ENCODE measurements around the gene PTCHD1. TPM values are rescaled to one million over a fixed set of nuclear protein-coding genes. Genes with fewer than 3 reads are reported as not detected.

The PTCHD1 gene
- total RNA-seq, 2 donors from 2014 or later, result under 0.01 TPM; not detected in 1

DNA sequence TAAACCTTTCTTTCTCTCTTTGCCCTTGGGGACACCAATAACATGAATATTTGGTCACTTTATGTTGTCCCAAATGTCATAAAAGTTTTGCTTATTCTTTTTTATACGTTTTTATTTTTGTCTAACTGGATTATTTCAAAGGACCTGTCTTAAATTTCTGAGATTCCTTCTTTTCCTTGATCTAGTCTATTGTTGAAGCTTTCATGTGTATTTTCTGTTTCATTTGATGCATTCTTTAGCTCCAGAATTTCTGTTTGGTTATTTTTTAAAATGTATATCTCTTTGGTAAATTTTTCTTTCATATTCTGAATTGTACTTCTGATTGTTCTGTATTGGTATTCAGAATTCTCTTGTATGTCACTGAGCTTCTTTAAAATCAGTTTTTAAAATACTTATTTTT lies 88.3 kb downstream of the PTCHD1 start:
- intact Hi-C loops (cut with DNase I), result no loop called here
- TF ChIP-seq, protein P1, sequence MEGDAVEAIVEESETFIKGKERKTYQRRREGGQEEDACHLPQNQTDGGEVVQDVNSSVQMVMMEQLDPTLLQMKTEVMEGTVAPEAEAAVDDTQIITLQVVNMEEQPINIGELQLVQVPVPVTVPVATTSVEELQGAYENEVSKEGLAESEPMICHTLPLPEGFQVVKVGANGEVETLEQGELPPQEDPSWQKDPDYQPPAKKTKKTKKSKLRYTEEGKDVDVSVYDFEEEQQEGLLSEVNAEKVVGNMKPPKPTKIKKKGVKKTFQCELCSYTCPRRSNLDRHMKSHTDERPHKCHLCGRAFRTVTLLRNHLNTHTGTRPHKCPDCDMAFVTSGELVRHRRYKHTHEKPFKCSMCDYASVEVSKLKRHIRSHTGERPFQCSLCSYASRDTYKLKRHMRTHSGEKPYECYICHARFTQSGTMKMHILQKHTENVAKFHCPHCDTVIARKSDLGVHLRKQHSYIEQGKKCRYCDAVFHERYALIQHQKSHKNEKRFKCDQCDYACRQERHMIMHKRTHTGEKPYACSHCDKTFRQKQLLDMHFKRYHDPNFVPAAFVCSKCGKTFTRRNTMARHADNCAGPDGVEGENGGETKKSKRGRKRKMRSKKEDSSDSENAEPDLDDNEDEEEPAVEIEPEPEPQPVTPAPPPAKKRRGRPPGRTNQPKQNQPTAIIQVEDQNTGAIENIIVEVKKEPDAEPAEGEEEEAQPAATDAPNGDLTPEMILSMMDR (IDR thresholded peaks at IDR 0.05), result no peak
- TF ChIP-seq POLR2A (IDR thresholded peaks at IDR 0.05), result no peak
- ATAC-seq (no peak), DNase-seq (no peak)
- Histone ChIP-seq H3K4me1 (no peaks in the 10 kb centered on the region), H3K9me3 (no peaks in the 10 kb centered on the region), H3K27ac (no peak overlapping the region), H3K27me3 (no peaks in the 10 kb centered on the region), H3K4me3 (no peak overlapping the region), H3K36me3 (replicated peaks in 1 of 2; ENCODE audit: insufficient read depth in 1 of 2, low read depth in 2 of 2) (no peaks in the 10 kb centered on the region)
- WGBS, 2 donors, result 47 to 92% methylated on average over 1 of the region's 1 CpG

DNA sequence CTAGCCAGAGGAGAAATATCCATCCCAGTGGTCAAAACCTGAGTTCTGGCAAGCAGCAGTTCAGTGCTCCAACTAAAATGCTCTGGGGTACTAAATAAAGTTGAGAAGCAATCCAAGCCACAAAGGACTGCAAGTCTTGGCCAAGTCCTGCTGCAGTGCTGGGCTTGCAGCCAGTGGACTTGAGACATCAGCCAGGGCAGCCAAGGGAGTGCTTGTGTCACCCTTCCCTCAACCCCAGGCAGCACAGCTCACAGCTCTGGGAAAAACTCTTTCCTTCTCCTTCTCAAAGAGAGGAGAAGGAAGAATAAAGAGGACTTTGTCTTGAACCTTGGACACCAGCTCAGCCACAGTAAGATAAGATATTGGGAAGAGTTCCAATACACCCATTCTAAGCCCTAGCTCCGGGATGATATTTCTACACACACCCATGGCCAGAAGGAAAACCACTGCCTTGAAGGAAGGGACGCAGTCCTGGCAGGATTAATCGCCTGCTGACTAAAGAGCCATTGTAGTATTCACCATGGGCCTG lies 99.8 kb downstream of the PTCHD1 start:
- Histone ChIP-seq H3K9me3 (no peaks in the 10 kb centered on the region), H3K36me3 (replicated peaks in 1 of 2; ENCODE audit: insufficient read depth in 1 of 2, low read depth in 2 of 2) (no peaks in the 10 kb centered on the region), H3K4me1 (peaks cover 15% of the 10 kb centered on the region), H3K27ac (peak overlapping the region in 3 of 4 donors; percentile 15 to 44 (median 28)), H3K27me3 (no peaks in the 10 kb centered on the region), H3K4me3 (no peak overlapping the region)
- DNase-seq, result peak; percentile 62 to 85 (median 77)
- TF ChIP-seq, protein P1 (IDR thresholded peaks at IDR 0.05), result no peak
- TF ChIP-seq POLR2A (IDR thresholded peaks at IDR 0.05), result no peak
- WGBS, 2 donors, result 0 to 23% methylated on average over 1 to 3 of the region's 3 CpGs
- intact Hi-C loops (cut with DNase I), result no loop called here
- ATAC-seq, result peak; percentile 79

DNA sequence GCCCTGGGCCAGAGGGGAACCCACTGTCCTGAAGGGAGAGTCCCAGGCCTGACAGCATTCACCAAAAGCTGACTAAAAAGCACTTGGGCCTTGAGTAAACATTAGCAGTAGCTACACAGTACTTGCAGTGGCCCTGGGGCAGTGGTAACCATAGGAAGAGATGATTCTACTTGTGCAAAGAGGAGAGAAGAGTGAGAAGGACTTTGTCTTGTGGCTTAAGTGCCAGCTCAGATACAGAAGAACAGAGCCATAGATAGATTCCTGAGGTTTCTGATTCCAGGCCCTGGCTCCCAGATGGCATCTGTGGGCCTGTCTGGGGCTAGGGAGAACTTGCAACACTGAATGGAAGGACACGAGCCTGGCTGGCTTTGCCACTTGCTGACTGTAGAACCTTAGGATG lies 100.5 kb downstream of the PTCHD1 start:
- H3K27ac ChIP-seq, result peak overlapping the region in 1 of 4 donors; percentile 44
- 80 to 100% methylated on average over 1 of the region's 1 CpG for WGBS, 2 donors

DNA sequence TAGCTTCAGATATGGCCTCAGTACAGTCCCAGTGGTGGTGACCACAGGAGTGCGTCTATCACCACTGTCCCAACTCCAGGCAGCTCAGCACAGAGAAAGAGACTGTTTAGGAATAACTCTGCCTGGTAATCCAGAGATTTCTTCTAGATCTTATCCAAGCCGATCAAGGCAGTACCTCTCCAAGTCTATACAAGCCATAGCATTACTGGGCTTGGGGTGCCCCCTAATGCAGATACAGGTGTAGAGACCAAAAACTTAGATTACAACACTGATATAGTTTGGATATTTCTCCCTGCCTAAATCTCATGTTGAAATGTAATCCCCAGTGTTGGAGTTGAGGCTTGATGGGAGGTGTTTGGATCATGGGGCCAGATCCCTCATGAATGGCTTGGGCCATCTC lies 100.9 kb downstream of the PTCHD1 start:
- peaks cover 15% of the 10 kb centered on the region for H3K4me1 ChIP-seq
- DNase-seq (no peak), ATAC-seq (no peak)
- no peaks in the 10 kb centered on the region for H3K36me3 ChIP-seq (replicated peaks in 1 of 2; ENCODE audit: insufficient read depth in 1 of 2, low read depth in 2 of 2)
- H3K9me3 ChIP-seq, result no peaks in the 10 kb centered on the region
- H3K4me3 ChIP-seq, result no peak overlapping the region
- 100% methylated on average over 1 to 2 of the region's 2 CpGs for WGBS, 2 donors
- no peak for TF ChIP-seq POLR2A (IDR thresholded peaks at IDR 0.05)
- TF ChIP-seq, protein P1 (IDR thresholded peaks at IDR 0.05), result no peak
- H3K27ac ChIP-seq, result no peak overlapping the region
- intact Hi-C loops (cut with DNase I), result no loop called here
- no peaks in the 10 kb centered on the region for H3K27me3 ChIP-seq

More for the DNA sequence above, 100.5 kb downstream of the PTCHD1 start:
- no peaks in the 10 kb centered on the region for H3K9me3 ChIP-seq
- H3K27me3 ChIP-seq, result no peaks in the 10 kb centered on the region
- H3K4me1 ChIP-seq, result peaks cover 15% of the 10 kb centered on the region
- no peak for TF ChIP-seq POLR2A (IDR thresholded peaks at IDR 0.05)
- TF ChIP-seq, protein P1 (IDR thresholded peaks at IDR 0.05), result no peak
- H3K36me3 ChIP-seq (replicated peaks in 1 of 2; ENCODE audit: insufficient read depth in 1 of 2, low read depth in 2 of 2), result no peaks in the 10 kb centered on the region
- H3K4me3 ChIP-seq, result no peak overlapping the region
- ATAC-seq, result no peak
- no peak for DNase-seq
- intact Hi-C loops (cut with DNase I), result no loop called here

DNA sequence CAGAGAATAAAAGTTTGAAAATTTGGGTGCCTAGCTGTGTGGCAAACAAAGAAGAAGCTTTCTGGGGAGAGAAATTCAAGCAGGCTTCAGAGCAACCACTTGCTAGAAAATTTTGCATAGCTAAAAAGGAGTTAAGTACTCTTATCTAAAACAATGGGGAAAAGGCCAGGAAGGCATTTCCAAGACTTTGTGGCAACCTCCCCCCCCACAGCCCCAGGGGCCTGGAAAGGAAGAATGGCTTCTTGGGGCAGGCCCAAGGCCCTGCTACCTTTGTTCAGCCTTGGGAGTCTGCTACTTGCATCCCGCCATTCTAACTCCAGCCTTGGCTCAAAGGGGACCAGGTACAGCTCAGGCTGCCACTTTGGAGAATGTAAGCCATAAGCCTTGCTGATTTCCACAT lies 102.2 kb downstream of the PTCHD1 start:
- WGBS, 2 donors, result 88 to 100% methylated on average over 1 of the region's 1 CpG
- Histone ChIP-seq H3K9me3 (no peaks in the 10 kb centered on the region), H3K27me3 (no peaks in the 10 kb centered on the region), H3K4me3 (no peak overlapping the region), H3K36me3 (replicated peaks in 1 of 2; ENCODE audit: insufficient read depth in 1 of 2, low read depth in 2 of 2) (no peaks in the 10 kb centered on the region), H3K4me1 (peaks cover 15% of the 10 kb centered on the region), H3K27ac (no peak overlapping the region)
- DNase-seq (no peak), ATAC-seq (no peak)
- intact Hi-C loops (cut with DNase I), result no loop called here
- TF ChIP-seq POLR2A (IDR thresholded peaks at IDR 0.05), result no peak
- TF ChIP-seq, protein P1 (IDR thresholded peaks at IDR 0.05), result no peak

Measured in body of pancreas (tissue), 4 donors.